Pancreas (tissue), 10 donors: ENCODE data around the gene ABCB11. TPM values are rescaled to one million over a fixed set of nuclear protein-coding genes. Genes with fewer than 3 reads are reported as not detected.

Experiments used
- ATAC-seq, 4 donors: fragments of 200-7000 bp; cut with Tn5 transposase; one replicate each; pipeline versions ENCODE4 v1.8.0 to v1.9.1; 2020; ENCODE audit warnings: mild to moderate bottlenecking in 4 of 4, moderate library complexity in 4 of 4
- DNase-seq, 6 donors: peaks; one replicate each; pipeline ENCODE4 v3.0.0-alpha.2; 2020
- FAIRE-seq: peaks from 2 replicates; lab custom pipeline; 2012; peaks lifted over from hg19 to GRCh38; lab: Jason Lieb, UNC
- H3K27ac ChIP-seq, 4 donors: fragments of 200-600 bp; sonication (generic); 1 replicate in 3 of 4; 2 replicates in 1 of 4; pipeline versions ENCODE4 v1.5.0 to v1.8.0; 2020
- H3K27me3 ChIP-seq, 4 donors: fragments of 200-600 bp; one replicate each; pipeline ENCODE4 v1.8.0; 2021
- H3K36me3 ChIP-seq, 3 donors: fragments of 200-600 bp; sonication (generic) in 1 of 3; one replicate each; pipeline versions ENCODE4 v1.5.0 to v1.8.0; 2020 to 2021
- H3K4me1 ChIP-seq, 3 donors: fragments of 200-600 bp; one replicate each; pipeline ENCODE4 v1.8.0; 2021
- H3K4me3 ChIP-seq, 4 donors: fragments of 200-600 bp; sonication (generic) in 2 of 4; one replicate each; pipeline versions ENCODE4 v1.5.0 to v1.8.0; 2020 to 2021
- H3K9me3 ChIP-seq, 4 donors: fragments of 200-600 bp; one replicate each; pipeline ENCODE4 v1.8.0; 2021
- WGBS, 2 donors: extraction: QIAGEN DNeasy Blood & Tissue Kit; methylation state at CpG; one replicate each; pipeline ENCODE4 v1.1.7; 2013; 5-methylcytosine and 5-hydroxymethylcytosine counted together
- intact Hi-C, 3 donors: fragments of 100-400 bp; cut with DNase I; formaldehyde crosslinking; loops; one replicate each; pipeline versions ENCODE4 v1.11.1 to v1.14.2; 2022
- polyA plus RNA-seq, 2 donors: library from polyadenylated mRNA; stranded (reverse); fragments of 200-250 nt; gene quantifications; one replicate each; pipeline ENCODE4 v1.2.3, GENCODE V29; 2013
- total RNA-seq, 6 donors: library from RNA; stranded (reverse); fragmentation: NEBNext Ultra II Directional in 4 of 6; extraction: Animal tissue kit (Norgen Biotek cat#: 25700) in 4 of 6; gene quantifications; one replicate each; pipeline versions ENCODE4 v1.2.1 to v1.2.4, GENCODE V29; 2021 to 2023
- TF ChIP-seq, protein P1 (sequence below), 4 donors: fragments of 200-600 bp; sonication (generic) in 3 of 4; IDR thresholded peaks; one replicate each; pipeline versions ENCODE4 v1.5.0 to v1.8.0; 2021; ENCODE audit warnings: antibody characterized with exemption in 4 of 4
- donor health status: healthy with polysubstance abuse.
- donor health status: DM: no; HTN: no; CAD: no; lungs with moderate emphysema.
- donor health status: DM: no; HTN: no; CAD: no.
- donor health status: control.
- donor health status: control.
- donor health status: Bipolar disorder and iron deficiency.
- donor health status: DM: yes; HTN: yes; CAD: no.
- donor health status: DM: no; HTN: no; CAD: no.
- donor health status: DM: no; HTN: no; CAD: no.
- donor health status: DM: yes; HTN: yes; CAD: no.

The ABCB11 gene
- total and polyA plus RNA-seq, 8 donors, result 0.02 to 0.12 (median 0.04) TPM; not detected in 2

GRCh38 chr2:168904358-168904757 is 126.8 kb downstream of the ABCB11 start:
- TF ChIP-seq, protein P1, sequence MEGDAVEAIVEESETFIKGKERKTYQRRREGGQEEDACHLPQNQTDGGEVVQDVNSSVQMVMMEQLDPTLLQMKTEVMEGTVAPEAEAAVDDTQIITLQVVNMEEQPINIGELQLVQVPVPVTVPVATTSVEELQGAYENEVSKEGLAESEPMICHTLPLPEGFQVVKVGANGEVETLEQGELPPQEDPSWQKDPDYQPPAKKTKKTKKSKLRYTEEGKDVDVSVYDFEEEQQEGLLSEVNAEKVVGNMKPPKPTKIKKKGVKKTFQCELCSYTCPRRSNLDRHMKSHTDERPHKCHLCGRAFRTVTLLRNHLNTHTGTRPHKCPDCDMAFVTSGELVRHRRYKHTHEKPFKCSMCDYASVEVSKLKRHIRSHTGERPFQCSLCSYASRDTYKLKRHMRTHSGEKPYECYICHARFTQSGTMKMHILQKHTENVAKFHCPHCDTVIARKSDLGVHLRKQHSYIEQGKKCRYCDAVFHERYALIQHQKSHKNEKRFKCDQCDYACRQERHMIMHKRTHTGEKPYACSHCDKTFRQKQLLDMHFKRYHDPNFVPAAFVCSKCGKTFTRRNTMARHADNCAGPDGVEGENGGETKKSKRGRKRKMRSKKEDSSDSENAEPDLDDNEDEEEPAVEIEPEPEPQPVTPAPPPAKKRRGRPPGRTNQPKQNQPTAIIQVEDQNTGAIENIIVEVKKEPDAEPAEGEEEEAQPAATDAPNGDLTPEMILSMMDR (IDR thresholded peaks at IDR 0.05), result no peak
- Histone ChIP-seq H3K36me3 (no peaks in the 10 kb centered on the region), H3K4me3 (no peak overlapping the region), H3K27ac (no peak overlapping the region), H3K9me3 (no peaks in the 10 kb centered on the region), H3K27me3 (no peaks in the 10 kb centered on the region), H3K4me1 (no peaks in the 10 kb centered on the region)
- intact Hi-C loops, result no loop called here
- WGBS, 2 donors, result 82 to 88% methylated on average over 3 of the region's 3 CpGs
- no peak for ATAC-seq
- no peak for DNase-seq
- FAIRE-seq, result no peak

GRCh38 chr2:168903888-168904287 is 127.2 kb downstream of the ABCB11 start:
- Histone ChIP-seq H3K4me1 (no peaks in the 10 kb centered on the region), H3K9me3 (no peaks in the 10 kb centered on the region), H3K36me3 (no peaks in the 10 kb centered on the region), H3K4me3 (no peak overlapping the region), H3K27ac (no peak overlapping the region), H3K27me3 (no peaks in the 10 kb centered on the region)
- ATAC-seq (no peak), FAIRE-seq (no peak), DNase-seq (no peak)
- intact Hi-C loops, result no loop called here
- TF ChIP-seq, protein P1 (IDR thresholded peaks at IDR 0.05), result no peak
- WGBS, 2 donors, result 75 to 83% methylated on average over 2 of the region's 2 CpGs

- Histone ChIP-seq H3K4me1 (no peaks in the 10 kb centered on the region), H3K9me3 (no peaks in the 10 kb centered on the region), H3K36me3 (no peaks in the 10 kb centered on the region), H3K27me3 (no peaks in the 10 kb centered on the region), H3K4me3 (no peak within 1 kb of the TSS), H3K27ac (no peak within 1 kb of the TSS)
- ATAC-seq (peak in 2 of 4 donors; percentile 82 to 83), DNase-seq (no peak), FAIRE-seq (no peak)
- intact Hi-C loops, result no loop called here
- TF ChIP-seq, protein P1 (IDR thresholded peaks at IDR 0.05), result no peak
- WGBS, 2 donors, result 61 to 70% methylated on average over 5 of the region's 5 CpGs
Measured at GRCh38 chr2:168901003-168901402, 130.1 kb downstream of the ABCB11 start, which contains the start of gene G6PC2. Gene G6PC2 (plus strand): TSS chr2:168901291. CDS start chr2:168901332, 41 bp downstream.

GRCh38 chr2:168897449-168897848 is 133.7 kb downstream of the ABCB11 start:
- WGBS, 2 donors, result 48 to 54% methylated on average over 1 of the region's 1 CpG
- DNase-seq (no peak), ATAC-seq (no peak), FAIRE-seq (peak; percentile 99)
- Histone ChIP-seq H3K27ac (no peak overlapping the region), H3K36me3 (no peaks in the 10 kb centered on the region), H3K27me3 (no peaks in the 10 kb centered on the region), H3K9me3 (no peaks in the 10 kb centered on the region), H3K4me3 (no peak overlapping the region), H3K4me1 (no peaks in the 10 kb centered on the region)
- intact Hi-C loops, result no loop called here
- TF ChIP-seq, protein P1 (IDR thresholded peaks at IDR 0.05), result no peak

DNA sequence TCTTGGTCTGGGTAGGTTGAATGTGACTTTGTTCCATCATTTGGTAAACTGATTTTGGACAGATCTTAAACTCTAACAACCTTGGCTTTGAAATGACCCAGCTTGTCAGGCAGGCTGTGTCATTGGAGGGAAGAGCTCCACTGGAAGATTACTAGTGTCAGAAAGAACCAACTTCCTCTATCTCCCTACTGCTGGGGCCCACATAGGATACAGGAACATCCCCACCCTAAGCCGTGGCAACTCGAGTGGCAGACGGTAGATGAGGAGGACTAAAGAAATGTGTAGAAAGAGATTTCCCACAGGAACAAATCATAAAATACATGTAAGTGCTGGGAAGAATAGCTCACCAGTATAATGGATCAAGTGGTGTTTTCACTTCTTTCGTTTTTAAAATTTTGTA is 134.3 kb downstream of the ABCB11 start:
- Histone ChIP-seq H3K4me3 (no peak overlapping the region), H3K4me1 (no peaks in the 10 kb centered on the region), H3K36me3 (no peaks in the 10 kb centered on the region), H3K27ac (no peak overlapping the region), H3K27me3 (no peaks in the 10 kb centered on the region), H3K9me3 (no peaks in the 10 kb centered on the region)
- WGBS, 2 donors, result 60 to 82% methylated on average over 4 of the region's 4 CpGs
- TF ChIP-seq, protein P1 (IDR thresholded peaks at IDR 0.05), result no peak
- DNase-seq (no peak), FAIRE-seq (no peak), ATAC-seq (no peak)
- intact Hi-C loops, result no loop called here
